OCI-LY3 (cell line): ENCODE results near the gene NDUFAF5.

Experiments used
- H2AFZ ChIP-seq: fragments of 200-600, 300-600 bp; shearing (Covaris generic); 2 replicates; pipeline ENCODE4 v1.6.0; 2014; ENCODE audit warnings: antibody characterized with exemption, low read depth, low read length
- H3K27ac ChIP-seq: fragments of 200-600, 300-600 bp; sonication (generic); 2 replicates; pipeline ENCODE4 v1.5.1; 2014; ENCODE audit warnings: mild to moderate bottlenecking, low read length, moderate library complexity, mixed read lengths
- H3K27me3 ChIP-seq: fragments of 200-600, 300-600 bp; sonication (generic); 2 replicates; pipeline ENCODE4 v1.6.1; 2014; ENCODE audit warnings: low read depth, low read length, mixed read lengths
- H3K36me3 ChIP-seq: fragments of 200-600, 300-600 bp; sonication (generic); replicated peaks from 2 replicates; pipeline ENCODE3; 2014; ENCODE audit warnings: low read depth, low read length, mixed read lengths
- H3K4me1 ChIP-seq: fragments of 300-600, 200-600 bp; sonication (generic); 2 replicates; pipeline ENCODE4 v1.6.1; 2014; ENCODE audit warnings: low read length, mixed read lengths
- H3K4me2 ChIP-seq: fragments of 200-600, 300-600 bp; sonication (generic); 2 replicates; pipeline ENCODE4 v1.6.1; 2014; ENCODE audit warnings: low read length, mixed read lengths
- H3K4me3 ChIP-seq: fragments of 300-600, 200-600 bp; sonication (generic); 2 replicates; pipeline ENCODE4 v1.5.1; 2014; ENCODE audit warnings: antibody characterized with exemption, mild to moderate bottlenecking, low read length, moderate library complexity
- H3K79me2 ChIP-seq: fragments of 300-600, 200-600 bp; shearing (Covaris generic); 2 replicates; pipeline ENCODE4 v1.6.1; 2014; ENCODE audit warnings: mild to moderate bottlenecking, low read length, mixed read lengths
- H3K9ac ChIP-seq: fragments of 300-600, 200-600 bp; shearing (Covaris generic); 2 replicates; pipeline ENCODE4 v1.6.0; 2014; ENCODE audit warnings: mild to moderate bottlenecking, low read length, moderate library complexity
- H3K9me3 ChIP-seq: fragments of 200-600, 300-600 bp; shearing (Covaris generic); 2 replicates; pipeline ENCODE4 v1.6.1; 2014; ENCODE audit warnings: low read length, mixed read lengths; ENCODE audit not compliant: insufficient read depth
- H4K20me1 ChIP-seq: fragments of 200-600, 300-600 bp; sonication (generic); 2 replicates; pipeline ENCODE4 v1.6.1; 2016; ENCODE audit warnings: low read length, mixed read lengths; ENCODE audit not compliant: insufficient read depth
- CTCF ChIP-seq: fragments of 200-600, 300-600 bp; sonication (generic); IDR thresholded peaks from 2 replicates; pipeline ENCODE4 v1.5.1; 2014; ENCODE audit warnings: antibody characterized with exemption, low read length, low read depth
- EZH2phosphoT487 ChIP-seq: fragments of 200-600 bp; shearing (Covaris generic); IDR thresholded peaks from 2 replicates; pipeline ENCODE4 v1.6.1; 2018; ENCODE audit warnings: antibody characterized with exemption, mixed run types, low read depth

The NDUFAF5 gene

GRCh38 chr20:13793001-13793400 is 8.2 kb downstream of the NDUFAF5 start:
- TF ChIP-seq EZH2phosphoT487, result no peak
- no peak for TF ChIP-seq CTCF
- no peak overlapping the region for H3K4me2 ChIP-seq
- H3K27ac ChIP-seq, result no peak overlapping the region
- H3K79me2 ChIP-seq, result peaks cover 7% of the 10 kb centered on the region; the same call in 1 of the 2 replicates
- H3K27me3 ChIP-seq, result no peaks in the 10 kb centered on the region
- H3K9me3 ChIP-seq, result no peaks in the 10 kb centered on the region
- H3K36me3 ChIP-seq, result peaks cover 57% of the 10 kb centered on the region
- no peaks in the 10 kb centered on the region for H3K4me1 ChIP-seq
- H3K4me3 ChIP-seq, result no peak overlapping the region
- H3K9ac ChIP-seq, result no peak overlapping the region
- no peak overlapping the region for H2AFZ ChIP-seq
- H4K20me1 ChIP-seq, result 0 out of 2 replicates have a peak, but pooled peaks cover 4% of the 10 kb centered on the region

GRCh38 chr20:13794667-13795066 is 9.8 kb downstream of the NDUFAF5 start:
- Histone ChIP-seq H2AFZ (no peak overlapping the region), H3K4me3 (no peak overlapping the region), H3K36me3 (peaks cover 59% of the 10 kb centered on the region), H4K20me1 (0 out of 2 replicates have a peak, but pooled peaks cover 4% of the 10 kb centered on the region), H3K79me2 (peaks cover 7% of the 10 kb centered on the region; the same call in 1 of the 2 replicates), H3K9ac (no peak overlapping the region), H3K27ac (no peak overlapping the region), H3K4me1 (no peaks in the 10 kb centered on the region), H3K27me3 (no peaks in the 10 kb centered on the region), H3K4me2 (no peak overlapping the region), H3K9me3 (no peaks in the 10 kb centered on the region)
- TF ChIP-seq CTCF (no peak), EZH2phosphoT487 (no peak)

GRCh38 chr20:13799040-13799439 is 14.2 kb downstream of the NDUFAF5 start:
- no peaks in the 10 kb centered on the region for H3K27me3 ChIP-seq
- no peak overlapping the region for H3K4me2 ChIP-seq
- no peak for TF ChIP-seq EZH2phosphoT487
- no peak for TF ChIP-seq CTCF
- H3K79me2 ChIP-seq, result no peaks in the 10 kb centered on the region
- no peak overlapping the region for H3K9ac ChIP-seq
- peaks cover 46% of the 10 kb centered on the region for H3K36me3 ChIP-seq
- H2AFZ ChIP-seq, result no peak overlapping the region
- H3K9me3 ChIP-seq, result no peaks in the 10 kb centered on the region
- no peak overlapping the region for H3K27ac ChIP-seq
- H3K4me1 ChIP-seq, result no peaks in the 10 kb centered on the region
- no peaks in the 10 kb centered on the region for H4K20me1 ChIP-seq
- no peak overlapping the region for H3K4me3 ChIP-seq

- Histone ChIP-seq H3K27ac (no peak overlapping the region), H3K9me3 (no peaks in the 10 kb centered on the region), H3K27me3 (no peaks in the 10 kb centered on the region), H3K36me3 (peaks cover 46% of the 10 kb centered on the region), H3K4me2 (no peak overlapping the region), H3K79me2 (no peaks in the 10 kb centered on the region), H3K9ac (no peak overlapping the region), H2AFZ (no peak overlapping the region), H4K20me1 (no peaks in the 10 kb centered on the region), H3K4me3 (no peak overlapping the region), H3K4me1 (no peaks in the 10 kb centered on the region)
- TF ChIP-seq EZH2phosphoT487, result no peak
- TF ChIP-seq CTCF, result no peak
These were observed 15.1 kb downstream of the NDUFAF5 start for GRCh38 chr20:13799974-13800373.
